NB4 (cell line): Measurements from ENCODE around the gene DARS1.

Source experiments
- MYC ChIP-seq: IDR thresholded peaks from 2 replicates; pipeline ENCODE4 v1.6.1; 2011; ENCODE audit warnings: low read depth, low read length
- POLR2A ChIP-seq: IDR thresholded peaks from 2 replicates; pipeline ENCODE4 v1.6.1; 2011; ENCODE audit warnings: mild to moderate bottlenecking; ENCODE audit not compliant: insufficient read length; ENCODE audit errors: extremely low read depth
- TF ChIP-seq, protein P1 (sequence below): IDR thresholded peaks from one replicate; pipeline ENCODE4 v1.5.1; 2012; ENCODE audit warnings: low read depth, low read length

DNA sequence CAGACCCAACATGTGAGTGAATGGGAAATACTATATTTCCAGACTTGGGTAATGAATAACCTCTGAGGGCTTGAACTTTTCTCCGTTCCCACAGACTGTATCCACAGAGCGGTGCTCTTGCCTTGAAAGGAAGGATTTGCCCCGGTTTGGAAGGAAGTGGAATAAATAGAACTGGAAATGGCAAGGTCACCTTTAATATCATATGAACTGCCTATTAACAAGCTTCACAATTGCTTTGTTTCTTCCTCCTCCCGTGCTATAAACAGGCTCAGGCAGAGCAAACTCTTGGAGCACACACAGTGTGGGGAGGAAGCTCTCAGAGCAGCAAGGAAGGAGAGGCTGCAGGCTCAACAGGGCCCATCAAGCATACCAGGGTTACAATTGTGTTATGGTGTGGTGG, 28.5 kb upstream of the DARS1 start:
- TF ChIP-seq, protein P1, sequence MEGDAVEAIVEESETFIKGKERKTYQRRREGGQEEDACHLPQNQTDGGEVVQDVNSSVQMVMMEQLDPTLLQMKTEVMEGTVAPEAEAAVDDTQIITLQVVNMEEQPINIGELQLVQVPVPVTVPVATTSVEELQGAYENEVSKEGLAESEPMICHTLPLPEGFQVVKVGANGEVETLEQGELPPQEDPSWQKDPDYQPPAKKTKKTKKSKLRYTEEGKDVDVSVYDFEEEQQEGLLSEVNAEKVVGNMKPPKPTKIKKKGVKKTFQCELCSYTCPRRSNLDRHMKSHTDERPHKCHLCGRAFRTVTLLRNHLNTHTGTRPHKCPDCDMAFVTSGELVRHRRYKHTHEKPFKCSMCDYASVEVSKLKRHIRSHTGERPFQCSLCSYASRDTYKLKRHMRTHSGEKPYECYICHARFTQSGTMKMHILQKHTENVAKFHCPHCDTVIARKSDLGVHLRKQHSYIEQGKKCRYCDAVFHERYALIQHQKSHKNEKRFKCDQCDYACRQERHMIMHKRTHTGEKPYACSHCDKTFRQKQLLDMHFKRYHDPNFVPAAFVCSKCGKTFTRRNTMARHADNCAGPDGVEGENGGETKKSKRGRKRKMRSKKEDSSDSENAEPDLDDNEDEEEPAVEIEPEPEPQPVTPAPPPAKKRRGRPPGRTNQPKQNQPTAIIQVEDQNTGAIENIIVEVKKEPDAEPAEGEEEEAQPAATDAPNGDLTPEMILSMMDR = no peak
- no peak for TF ChIP-seq MYC
- TF ChIP-seq POLR2A = no peak
